Breast epithelium (tissue), 4 donors: ENCODE results near the gene ZNF586. TPM values are rescaled to one million over a fixed set of nuclear protein-coding genes. Genes with fewer than 3 reads are reported as not detected.

Source experiments
- DNase-seq, 2 donors: peaks; one replicate each; pipeline ENCODE4 v3.0.0-alpha.2; 2019; ENCODE audit warnings: low spot score in 2 of 2
- H3K27ac ChIP-seq, 2 donors: fragments of 200-600 bp; sonication (generic) in 1 of 2; one replicate each; pipeline ENCODE4 v1.5.1; 2016 to 2019; ENCODE audit warnings: mild to moderate bottlenecking in 1 of 2
- H3K27me3 ChIP-seq, 2 donors: fragments of 200-600 bp; sonication (generic) in 1 of 2; one replicate each; pipeline versions ENCODE4 v1.5.1 to v1.6.0; 2017 to 2019; ENCODE audit warnings: control low read depth in 1 of 2, mild to moderate bottlenecking in 1 of 2
- H3K36me3 ChIP-seq: fragments of 200-600 bp; one replicate; pipeline ENCODE4 v1.5.1; 2019
- H3K4me1 ChIP-seq, 2 donors: fragments of 200-600 bp; sonication (generic); one replicate each; pipeline ENCODE4 v1.5.1; 2016 to 2019; ENCODE audit warnings: control low read depth in 1 of 2
- H3K4me3 ChIP-seq, 3 donors: fragments of 200-600 bp; sonication (generic); 1 replicate in 2 of 3; 2 replicates in 1 of 3; pipeline ENCODE4 v1.5.1; 2016 to 2019; ENCODE audit warnings: mild to moderate bottlenecking in 3 of 3, moderate library complexity in 2 of 3
- H3K9me3 ChIP-seq, 2 donors: fragments of 200-600 bp; sonication (generic) in 1 of 2; one replicate each; pipeline ENCODE4 v1.5.1; 2016 to 2019; ENCODE audit warnings: control low read depth in 1 of 2
- CTCF ChIP-seq, 3 donors: fragments of 450-650 bp; IDR thresholded peaks; one replicate each; pipeline ENCODE4 v1.5.1; 2016 to 2017; ENCODE audit warnings: antibody characterized with exemption in 3 of 3, mild to moderate bottlenecking in 3 of 3, moderate library complexity in 3 of 3
- POLR2A ChIP-seq: fragments of 450-650 bp; IDR thresholded peaks from one replicate; pipeline ENCODE4 v1.6.1; 2016; ENCODE audit warnings: antibody characterized with exemption, mild to moderate bottlenecking, moderate library complexity
- POLR2AphosphoS5 ChIP-seq, 3 donors: sonication (generic); formaldehyde crosslinking; IDR thresholded peaks; one replicate each; pipeline ENCODE4 v1.6.1; 2017; ENCODE audit warnings: antibody characterized with exemption in 3 of 3
- intact Hi-C: fragments of 100-400 bp; cut with DNase I; formaldehyde crosslinking; loops from one replicate; pipeline ENCODE4 v1.15.1; 2023; ENCODE audit warnings: low total_unique reads
- total RNA-seq, 3 donors: library from RNA; depleted of rRNA; stranded (reverse); fragments of >200 nt; gene quantifications; one replicate each; pipeline ENCODE4 v1.1.0, GENCODE V29; 2016

The ZNF586 gene
- total RNA-seq, 3 donors from 2014 or later: 9.9 to 40.5 (median 13.4) TPM

GRCh38 chr19:57757941-57758340 lies 11.5 kb upstream of the ZNF586 start:
- intact Hi-C loops: no loop called here
- H3K27me3 ChIP-seq: no peaks in the 10 kb centered on the region
- DNase-seq: no peak
- H3K4me3 ChIP-seq: no peak overlapping the region
- H3K27ac ChIP-seq: no peak overlapping the region
- no peak for TF ChIP-seq POLR2AphosphoS5 (IDR thresholded peaks at IDR 0.05)
- TF ChIP-seq CTCF (IDR thresholded peaks at IDR 0.05): no peak
- no peak for TF ChIP-seq POLR2A
- H3K4me1 ChIP-seq: no peaks in the 10 kb centered on the region
- peaks cover 81 to 84% of the 10 kb centered on the region in 2 donors for H3K9me3 ChIP-seq
- H3K36me3 ChIP-seq: peaks cover 33% of the 10 kb centered on the region

GRCh38 chr19:57759096-57759495 lies 10.4 kb upstream of the ZNF586 start:
- H3K4me3 ChIP-seq: no peak overlapping the region
- peaks cover 77 to 81% of the 10 kb centered on the region in 2 donors for H3K9me3 ChIP-seq
- intact Hi-C loops: no loop called here
- peaks cover 21% of the 10 kb centered on the region for H3K36me3 ChIP-seq
- no peaks in the 10 kb centered on the region for H3K27me3 ChIP-seq
- TF ChIP-seq CTCF (IDR thresholded peaks at IDR 0.05) (no peak), POLR2A (no peak), POLR2AphosphoS5 (IDR thresholded peaks at IDR 0.05) (no peak)
- DNase-seq: no peak
- no peaks in the 10 kb centered on the region for H3K4me1 ChIP-seq
- no peak overlapping the region for H3K27ac ChIP-seq

GRCh38 chr19:57771417-57771816 lies 1.9 kb downstream of the ZNF586 start:
- Histone ChIP-seq H3K4me1 (no peaks in the 10 kb centered on the region), H3K4me3 (no peak overlapping the region), H3K27ac (no peak overlapping the region), H3K9me3 (peaks cover 57 to 73% of the 10 kb centered on the region in 2 donors), H3K36me3 (peaks cover under 1% of the 10 kb centered on the region), H3K27me3 (no peaks in the 10 kb centered on the region)
- no peak for DNase-seq
- no peak for TF ChIP-seq POLR2AphosphoS5 (IDR thresholded peaks at IDR 0.05)
- TF ChIP-seq CTCF (IDR thresholded peaks at IDR 0.05): no peak
- no peak for TF ChIP-seq POLR2A
- intact Hi-C loops: no loop called here

- H3K4me3 ChIP-seq: peak overlapping the region in 1 of 3 donors; percentile 22
- no peak overlapping the region for H3K27ac ChIP-seq
- no peaks in the 10 kb centered on the region for H3K4me1 ChIP-seq
- no peak for DNase-seq
- peaks cover 13% of the 10 kb centered on the region for H3K36me3 ChIP-seq
- H3K9me3 ChIP-seq: peaks cover 72 to 82% of the 10 kb centered on the region in 2 donors
- intact Hi-C loops: no loop called here
- no peaks in the 10 kb centered on the region for H3K27me3 ChIP-seq
- no peak for TF ChIP-seq CTCF (IDR thresholded peaks at IDR 0.05)
- no peak for TF ChIP-seq POLR2AphosphoS5 (IDR thresholded peaks at IDR 0.05)
- TF ChIP-seq POLR2A: no peak
Observed at GRCh38 chr19:57773488-57773887, 4.0 kb downstream of the ZNF586 start.

GRCh38 chr19:57776764-57777296 lies 7.4 kb downstream of the ZNF586 start:
- no peak overlapping the region for H3K27ac ChIP-seq
- intact Hi-C loops: no loop called here
- peaks cover 32% of the 10 kb centered on the region for H3K36me3 ChIP-seq
- DNase-seq: no peak
- H3K4me1 ChIP-seq: no peaks in the 10 kb centered on the region
- peaks cover 88 to 99% of the 10 kb centered on the region in 2 donors for H3K9me3 ChIP-seq
- TF ChIP-seq POLR2A (no peak), POLR2AphosphoS5 (IDR thresholded peaks at IDR 0.05) (no peak), CTCF (IDR thresholded peaks at IDR 0.05) (no peak)
- no peak overlapping the region for H3K4me3 ChIP-seq
- H3K27me3 ChIP-seq: no peaks in the 10 kb centered on the region
